ENCODE measurements around the gene LRRC72.
"Not testable (repeated sequence)": the region's sequence is repeated elsewhere in the genome, so short reads cannot be mapped to it uniquely, and the experiment has no call there.

The LRRC72 gene

DNA sequence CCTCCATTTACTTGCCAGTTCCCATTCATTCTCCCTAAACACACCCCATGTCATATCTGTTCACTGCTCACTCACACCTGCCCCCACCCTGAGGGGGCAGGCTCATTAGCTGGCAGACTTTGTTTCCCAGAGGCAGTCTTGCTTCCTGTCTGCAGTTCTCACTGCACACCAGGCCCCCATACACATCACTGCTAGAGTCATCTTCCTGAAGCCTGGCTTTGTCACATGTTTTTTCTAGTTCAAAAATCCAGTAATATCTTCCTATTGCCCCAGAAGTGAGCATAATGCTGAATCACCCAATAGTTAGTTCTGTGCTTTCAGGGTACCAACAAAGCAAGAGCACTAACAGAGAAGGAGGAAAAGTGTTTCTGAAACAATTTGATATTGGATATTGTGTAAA, 1.9 kb downstream of the LRRC72 start:
- no peak for DNase-seq (ENCODE audit: low read depth in 2 of 2)

GRCh38 chr7:16529697-16530096, 3.1 kb downstream of the LRRC72 start:
- no peak for DNase-seq (ENCODE audit: low read depth in 2 of 2)

DNA sequence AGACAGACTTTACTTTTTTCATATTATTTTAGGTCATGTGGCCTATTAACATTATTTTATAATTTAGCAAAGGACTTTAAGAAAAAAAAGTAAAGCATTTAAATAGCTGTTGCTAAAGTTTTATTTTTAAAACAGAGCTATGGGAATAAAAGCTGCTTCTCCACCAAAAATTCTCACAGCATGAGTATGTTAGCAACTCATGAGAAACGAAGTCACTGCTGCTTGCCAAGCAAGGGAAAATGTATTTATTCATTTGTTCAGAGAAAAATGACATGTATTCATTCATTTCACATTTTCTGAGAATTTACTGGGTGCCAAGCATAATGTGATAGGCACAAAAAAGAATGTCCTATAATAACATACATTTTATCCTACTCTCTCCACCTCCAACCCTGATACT, 5.1 kb downstream of the LRRC72 start:
- DNase-seq (ENCODE audit: low read depth in 2 of 2), result no peak

DNA sequence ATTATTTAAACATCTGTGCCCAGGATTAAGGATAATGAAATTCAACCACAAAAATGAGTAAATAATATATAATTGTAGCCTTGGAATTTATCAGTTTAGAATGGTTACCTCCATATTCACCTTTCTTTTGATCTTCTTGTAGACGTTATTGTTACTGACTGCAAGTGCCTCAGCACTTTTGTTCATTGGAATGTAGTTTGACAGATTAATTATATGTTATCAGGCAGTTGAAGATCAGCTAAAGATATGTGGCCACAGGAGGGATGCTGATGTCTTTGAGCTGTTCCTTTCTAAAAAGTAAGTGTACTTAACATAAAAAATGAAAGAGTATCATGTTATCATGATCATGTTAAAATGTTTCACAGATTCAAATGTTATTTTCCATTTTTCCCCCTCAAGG, 5.6 kb downstream of the LRRC72 start:
- DNase-seq (ENCODE audit: low read depth in 2 of 2), result no peak

- no peak for DNase-seq (ENCODE audit: low read depth in 2 of 2)
These were observed 8.9 kb downstream of the LRRC72 start for GRCh38 chr7:16535500-16535899.

- not testable (repeated sequence) for DNase-seq (ENCODE audit: low read depth in 2 of 2)
These were observed 13.9 kb downstream of the LRRC72 start for GRCh38 chr7:16540559-16540958.

DNA sequence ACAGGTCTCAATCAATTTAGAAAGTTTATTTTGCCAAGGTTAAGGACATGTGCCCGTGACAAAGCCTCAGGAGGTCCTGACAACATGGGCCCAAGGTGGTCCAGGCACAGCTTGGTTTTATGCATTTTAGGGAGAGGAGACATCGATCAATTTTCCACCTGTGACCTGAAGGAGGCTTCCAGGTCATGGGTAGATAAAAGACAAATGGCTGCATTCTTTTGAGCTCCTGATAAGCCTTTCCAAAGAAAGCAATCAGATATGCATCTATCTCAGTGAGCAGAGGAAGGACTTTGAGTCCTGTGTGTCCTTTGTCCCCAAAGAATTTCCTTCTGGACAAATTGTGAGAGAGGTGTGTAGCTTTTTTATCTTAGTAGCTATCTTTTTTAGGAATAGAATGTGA, 15.8 kb downstream of the LRRC72 start:
- no peak for DNase-seq (ENCODE audit: low read depth in 2 of 2)

DNA sequence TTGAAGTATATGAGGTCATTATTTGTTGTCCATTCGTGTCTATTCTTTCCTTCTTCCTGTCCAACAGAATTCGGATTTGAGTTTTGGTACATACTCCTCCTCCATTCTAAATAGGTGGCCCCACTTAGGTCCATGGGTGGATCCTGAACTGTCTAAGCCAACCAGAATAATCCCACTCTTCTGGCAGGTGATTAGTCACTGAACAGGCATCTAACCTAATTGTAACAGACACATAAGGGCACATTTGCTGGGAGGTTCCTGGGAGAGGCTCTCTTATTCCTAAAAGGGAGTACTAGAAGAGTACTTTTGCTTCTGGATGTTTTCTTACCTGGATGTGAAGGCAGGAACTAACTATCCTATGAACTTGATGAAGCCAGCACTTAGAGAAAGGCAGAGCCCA, 16.8 kb downstream of the LRRC72 start:
- no peak for DNase-seq (ENCODE audit: low read depth in 2 of 2)

- no peak for DNase-seq (ENCODE audit: low read depth in 2 of 2)
These were observed 20.4 kb downstream of the LRRC72 start for GRCh38 chr7:16546921-16547505.

- no peak for DNase-seq (ENCODE audit: low read depth in 2 of 2)
These were observed 21.8 kb downstream of the LRRC72 start for GRCh38 chr7:16548428-16548827.

DNA sequence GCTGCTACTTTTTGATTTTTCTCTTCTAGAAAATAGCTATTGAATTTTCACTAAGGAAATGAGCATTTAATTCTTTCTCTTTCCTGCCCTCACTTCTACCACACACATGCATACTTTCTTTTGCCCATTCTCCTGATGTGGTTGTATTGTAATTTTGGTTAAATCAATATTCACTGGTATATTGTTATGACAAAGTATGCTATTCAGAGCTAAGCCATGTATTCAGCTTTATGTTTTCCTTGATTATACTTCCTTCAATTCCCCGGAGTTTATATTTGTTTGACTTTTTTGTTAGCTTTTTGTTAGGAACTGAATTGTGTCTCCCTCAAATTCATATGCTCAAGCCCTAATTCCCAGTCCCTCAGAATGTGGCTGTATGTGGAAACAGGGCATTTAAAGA, 24.0 kb downstream of the LRRC72 start:
- no peak for DNase-seq (ENCODE audit: low read depth in 2 of 2)

GRCh38 chr7:16554518-16555236, 28.1 kb downstream of the LRRC72 start:
- DNase-seq (ENCODE audit: low read depth in 2 of 2), result no peak

GRCh38 chr7:16556359-16556758, 29.7 kb downstream of the LRRC72 start:
- DNase-seq (ENCODE audit: low read depth in 2 of 2), result no peak

GRCh38 chr7:16558761-16559302, 32.2 kb downstream of the LRRC72 start:
- no peak for DNase-seq (ENCODE audit: low read depth in 2 of 2)

DNA sequence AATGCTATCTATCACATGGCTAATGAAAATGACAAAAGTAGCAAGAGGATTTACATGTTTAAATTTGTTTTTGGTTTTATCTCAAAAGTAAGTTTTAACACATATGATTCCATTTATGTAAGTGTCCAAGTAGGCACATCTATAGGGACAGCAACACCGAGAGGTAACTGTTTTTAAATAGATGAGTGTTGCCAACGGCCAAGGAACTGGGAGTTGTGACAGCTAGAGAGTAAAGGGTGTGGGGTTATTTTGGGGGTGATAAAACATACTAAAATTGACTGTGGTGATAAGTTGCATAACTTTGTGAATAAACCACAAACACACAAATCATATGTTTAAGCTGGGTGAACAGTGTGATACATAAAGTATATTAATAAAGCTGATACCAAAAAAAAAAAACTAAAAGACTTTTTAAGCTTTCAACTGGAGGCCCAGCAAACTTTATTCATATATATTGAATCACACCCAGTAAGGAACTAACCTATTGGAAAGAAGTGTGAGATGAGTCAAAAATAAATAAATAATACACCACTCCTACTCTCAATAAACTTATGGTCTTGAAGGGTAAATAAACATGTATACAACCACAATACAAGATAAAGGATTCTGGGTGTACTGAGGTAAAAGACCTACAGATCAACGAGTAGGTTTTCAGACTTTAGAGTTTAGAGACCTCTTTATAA, 33.0 kb downstream of the LRRC72 start:
- DNase-seq (ENCODE audit: low read depth in 2 of 2), result no peak

- no peak for DNase-seq (ENCODE audit: low read depth in 2 of 2)
These were observed 35.3 kb downstream of the LRRC72 start for GRCh38 chr7:16561943-16562342.

DNA sequence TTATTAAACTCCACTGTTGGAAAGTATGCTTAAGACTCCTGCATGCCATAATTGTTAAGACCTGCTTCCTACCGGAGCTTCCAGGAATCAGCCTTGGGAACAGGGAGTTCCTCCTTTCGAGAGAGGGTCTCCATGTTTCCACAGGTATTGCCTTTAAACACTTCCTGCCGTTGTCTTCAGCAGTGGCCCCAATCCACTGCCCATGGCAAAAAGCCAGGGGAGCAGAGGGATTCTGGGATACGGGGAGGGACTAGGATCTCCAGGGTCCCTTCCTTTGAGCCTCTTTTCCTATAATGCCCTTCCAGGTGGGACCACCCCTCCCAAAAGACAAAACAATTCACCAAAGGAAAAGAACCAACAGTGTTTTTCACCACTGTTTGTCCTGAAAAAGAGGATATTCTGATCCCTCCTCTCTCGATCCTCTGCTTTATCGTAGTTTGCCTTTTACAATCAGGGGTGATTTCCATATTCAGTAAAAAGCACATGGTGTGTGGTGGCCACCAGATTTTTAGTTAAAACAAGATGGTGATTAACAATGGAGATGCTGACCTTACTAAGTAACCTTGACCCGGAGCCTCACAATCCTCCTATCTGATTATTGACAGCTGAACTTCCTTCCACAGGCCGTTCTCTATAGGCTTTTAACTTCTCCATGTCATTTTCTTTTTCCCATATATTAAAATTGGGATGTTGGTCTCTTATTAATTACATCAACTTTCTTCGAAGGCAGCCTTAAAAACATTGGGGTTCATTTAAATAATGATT, 36.0 kb downstream of the LRRC72 start:
- no peak for DNase-seq (ENCODE audit: low read depth in 2 of 2)

- DNase-seq (ENCODE audit: low read depth in 2 of 2), result no peak
These were observed 36.8 kb downstream of the LRRC72 start for GRCh38 chr7:16563281-16564022.

DNA sequence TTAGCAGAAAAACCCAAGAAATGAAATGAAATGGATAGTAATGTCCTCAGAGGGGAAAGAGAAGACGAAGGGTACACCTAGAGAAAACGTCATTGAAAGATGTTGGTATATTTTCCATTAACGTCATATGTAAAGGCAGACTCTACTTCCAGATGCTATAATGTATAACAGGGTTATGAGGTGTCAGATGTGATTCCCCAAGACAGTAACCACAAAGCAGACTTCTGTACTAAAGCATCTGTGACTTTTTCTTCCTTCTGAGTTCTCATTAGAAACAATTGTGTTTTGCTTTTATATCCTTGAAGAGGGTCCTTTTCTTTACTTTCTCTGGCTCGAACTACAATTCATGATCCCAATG, 37.4 kb downstream of the LRRC72 start:
- no peak for DNase-seq (ENCODE audit: low read depth in 2 of 2)

GRCh38 chr7:16564909-16565426, 38.3 kb downstream of the LRRC72 start:
- no peak for DNase-seq (ENCODE audit: low read depth in 2 of 2)

DNA sequence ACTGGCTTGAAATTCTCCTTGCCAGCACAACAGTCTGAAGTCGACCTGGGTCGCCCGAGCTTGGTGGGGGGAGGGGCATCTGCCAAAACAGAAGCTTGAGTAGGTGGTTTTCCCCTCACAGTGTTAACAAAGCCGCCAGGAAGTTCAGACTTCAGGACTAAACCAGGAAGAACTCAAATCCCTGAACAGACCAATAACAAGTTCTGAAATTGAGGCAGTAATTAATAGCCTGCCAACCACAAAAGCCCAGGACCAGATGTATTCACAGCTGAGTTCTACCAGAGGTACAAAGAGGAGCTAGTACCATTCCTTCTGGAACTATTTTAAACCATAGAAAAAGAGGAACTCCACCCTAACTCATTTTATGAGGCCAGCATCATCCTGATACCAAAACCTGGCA, 45.3 kb downstream of the LRRC72 start:
- DNase-seq (ENCODE audit: low read depth in 2 of 2), result no peak

All from activated CD8-positive, alpha-beta memory T cell treated with anti-CD3 and anti-CD28 coated beads for 4 hours (primary cell).